Measurements from ENCODE around the gene TSPAN14. TPM values are rescaled to one million over a fixed set of nuclear protein-coding genes. Genes with fewer than 3 reads are reported as not detected.

The TSPAN14 gene
- total and polyA plus RNA-seq, 12 donors = 16.9 to 57.2 (median 27.6) TPM

GRCh38 chr10:80466724-80467326 lies 12.7 kb downstream of the TSPAN14 start:
- no peaks in the 10 kb centered on the region for H3K27me3 ChIP-seq
- 71 to 72% methylated on average over 10 of the region's 10 CpGs for WGBS, 2 donors
- H3K36me3 ChIP-seq = peaks cover 0 to 41% (median 0%) of the 10 kb centered on the region in 9 donors
- no peak for TF ChIP-seq CTCF (IDR thresholded peaks at IDR 0.05)
- peak overlapping the region in 1 of 10 donors; percentile 2 for H3K4me3 ChIP-seq
- no peaks in the 10 kb centered on the region for H3K9me3 ChIP-seq
- H3K27ac ChIP-seq = peak overlapping the region; percentile 73 to 100 (median 82)
- intact Hi-C loops (cut with DNase I) = loop anchor here in 1 of 10 donors (5.0 kb wide), 1 partner anchor 35 kb away; no protein-coding TSS in a partner anchor
- ATAC-seq = no peak
- H3K4me1 ChIP-seq = peaks cover 28 to 100% (median 99%) of the 10 kb centered on the region in 9 donors
- DNase-seq = no peak

- ATAC-seq (peak; percentile 70 to 92 (median 90)), DNase-seq (peak; percentile 79 to 81)
- intact Hi-C loops (cut with DNase I) = loop anchor here in 2 of 10 donors (1.0 to 5.0 kb wide), 2 partner anchors 33 to 34 kb away; no protein-coding TSS in a partner anchor
- WGBS, 2 donors = 48 to 58% methylated on average over 6 of the region's 6 CpGs
- Histone ChIP-seq H3K9me3 (no peaks in the 10 kb centered on the region), H3K27me3 (no peaks in the 10 kb centered on the region), H3K4me3 (peak overlapping the region in 6 of 10 donors; percentile 9 to 37 (median 23)), H3K4me1 (peaks cover 23 to 100% (median 99%) of the 10 kb centered on the region in 9 donors), H3K36me3 (peaks cover 0 to 52% (median 3%) of the 10 kb centered on the region in 9 donors), H3K27ac (peak overlapping the region; percentile 7 to 100 (median 82))
- no peak for TF ChIP-seq CTCF (IDR thresholded peaks at IDR 0.05)
These were observed 13.9 kb downstream of the TSPAN14 start for GRCh38 chr10:80468002-80468401.

GRCh38 chr10:80468806-80469421 lies 14.8 kb downstream of the TSPAN14 start:
- Histone ChIP-seq H3K36me3 (peaks cover 0 to 59% (median 4%) of the 10 kb centered on the region in 9 donors), H3K27me3 (no peaks in the 10 kb centered on the region), H3K4me1 (peaks cover 19 to 100% (median 99%) of the 10 kb centered on the region in 9 donors), H3K27ac (peak overlapping the region; percentile 7 to 100 (median 82)), H3K9me3 (no peaks in the 10 kb centered on the region), H3K4me3 (peak overlapping the region in 5 of 10 donors; percentile 2 to 36 (median 13))
- intact Hi-C loops (cut with DNase I) = loop anchor here in 2 of 10 donors (1.0 to 5.0 kb wide), 2 partner anchors 32 to 33 kb away; no protein-coding TSS in a partner anchor
- no peak for ATAC-seq
- 69 to 71% methylated on average over 7 of the region's 7 CpGs for WGBS, 2 donors
- TF ChIP-seq CTCF (IDR thresholded peaks at IDR 0.05) = no peak
- DNase-seq = no peak

GRCh38 chr10:80470266-80470665 lies 16.2 kb downstream of the TSPAN14 start:
- Histone ChIP-seq H3K27ac (peak overlapping the region in 5 of 10 donors; percentile 45 to 100 (median 84)), H3K4me3 (no peak overlapping the region), H3K36me3 (peaks cover 0 to 66% (median 4%) of the 10 kb centered on the region in 9 donors), H3K27me3 (no peaks in the 10 kb centered on the region), H3K9me3 (no peaks in the 10 kb centered on the region), H3K4me1 (peaks cover 13 to 100% (median 99%) of the 10 kb centered on the region in 9 donors)
- DNase-seq (no peak), ATAC-seq (no peak)
- 96 to 98% methylated on average over 3 of the region's 3 CpGs for WGBS, 2 donors
- TF ChIP-seq CTCF (IDR thresholded peaks at IDR 0.05) = no peak
- intact Hi-C loops (cut with DNase I) = no loop called here

All from heart right ventricle (tissue), 16 donors.